GM18526 (cell line): ENCODE data around the gene FREY1.

Source experiments
- POLR2A ChIP-seq: IDR thresholded peaks from 3 replicates; pipeline ENCODE4 v1.6.1; 2011; ENCODE audit not compliant: insufficient read length; ENCODE audit errors: extremely low read depth

Gene FREY1

DNA sequence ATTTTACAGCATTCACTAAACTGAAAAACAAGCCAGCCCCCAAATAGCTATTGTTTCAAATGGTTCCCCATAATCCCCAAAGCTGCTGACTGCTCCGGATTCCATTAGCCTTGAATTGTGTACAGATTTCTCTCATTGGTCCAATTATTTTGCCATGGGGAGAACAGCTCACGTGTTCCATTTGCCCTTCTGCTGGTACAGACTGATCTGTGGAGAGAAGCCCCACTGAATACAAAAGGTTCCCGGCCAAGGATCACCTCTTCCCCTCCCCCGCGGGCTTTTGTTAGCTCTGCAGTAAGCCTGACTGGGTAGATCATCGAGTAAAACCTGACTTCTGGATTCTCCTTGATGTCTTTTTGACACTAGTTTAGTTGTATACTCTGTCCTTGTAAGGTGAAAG lies 30.7 kb downstream of the FREY1 start:
- TF ChIP-seq POLR2A: no peak

DNA sequence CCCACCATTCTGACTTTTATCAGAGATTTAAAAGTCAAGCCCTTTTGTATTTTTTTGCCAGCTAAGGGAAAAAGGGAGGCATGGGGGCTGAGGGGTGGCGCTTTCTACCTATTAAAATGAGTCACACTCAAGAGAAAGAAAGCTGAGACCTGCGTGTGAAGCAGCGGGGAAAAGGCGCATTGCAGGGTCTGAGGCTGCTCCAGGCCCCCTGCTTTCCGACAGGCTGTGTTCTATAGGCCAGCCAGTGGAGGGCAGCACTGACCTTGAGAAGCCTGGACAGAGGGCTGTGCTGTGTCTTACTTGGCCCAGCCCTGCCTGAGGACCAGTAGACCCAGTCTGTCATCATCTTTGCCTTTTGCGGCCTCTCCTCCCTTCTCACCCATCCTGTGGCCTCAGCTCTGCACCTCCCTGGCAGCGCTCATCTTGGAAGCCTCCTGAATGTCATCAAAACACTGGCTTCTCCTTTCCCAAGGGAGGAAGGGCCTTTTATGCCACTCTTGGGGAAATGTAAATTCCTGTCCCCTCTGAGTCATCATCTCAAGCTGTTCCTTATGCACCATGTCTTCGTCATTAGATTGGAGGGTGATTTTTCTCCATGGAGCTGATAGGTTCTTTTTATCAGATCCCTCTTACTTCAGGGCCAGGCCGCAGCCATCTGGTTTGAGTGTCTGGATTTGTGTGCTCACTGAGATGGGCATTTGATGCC lies 34.3 kb downstream of the FREY1 start:
- no peak for TF ChIP-seq POLR2A

DNA sequence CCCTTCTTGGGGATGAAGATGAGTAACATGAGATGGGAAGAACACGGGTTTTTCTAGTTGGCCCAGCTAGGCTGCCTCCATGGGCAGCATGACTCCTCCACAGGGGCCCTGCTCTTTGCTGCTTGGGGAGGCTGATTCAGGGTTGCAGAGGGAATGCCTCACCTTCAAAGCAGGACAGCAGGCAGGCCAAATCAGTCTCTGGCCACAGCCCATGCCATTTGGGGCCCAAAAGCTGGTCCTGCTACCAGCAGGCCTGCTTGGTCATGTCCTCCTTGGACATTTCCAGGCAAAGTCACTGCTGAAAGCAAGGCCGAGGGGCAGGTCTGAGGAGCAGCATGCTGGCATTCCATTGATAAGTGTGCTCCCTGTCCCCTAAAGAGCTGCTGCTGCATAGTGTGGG lies 35.4 kb downstream of the FREY1 start:
- TF ChIP-seq POLR2A: no peak

DNA sequence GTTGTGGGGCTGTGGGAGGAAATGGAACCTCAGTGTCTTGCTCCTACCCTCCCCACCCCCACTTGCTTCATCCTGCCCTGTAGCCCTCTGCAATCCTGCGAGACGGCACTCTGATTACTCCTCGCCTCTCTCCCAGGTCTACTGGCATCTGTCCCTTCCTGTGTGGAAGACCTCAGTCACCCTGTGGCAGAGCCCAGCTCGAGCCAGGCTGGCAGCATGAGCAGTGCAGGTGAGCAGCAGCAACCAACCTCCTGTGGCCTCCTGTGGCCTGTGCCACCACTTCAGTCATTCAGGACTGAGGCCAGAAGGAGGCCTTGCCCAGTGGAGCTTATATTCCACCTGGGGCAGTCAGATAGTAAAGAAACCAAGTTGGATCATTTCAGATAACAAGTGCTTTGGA lies 36.4 kb downstream of the FREY1 start:
- TF ChIP-seq POLR2A: no peak

DNA sequence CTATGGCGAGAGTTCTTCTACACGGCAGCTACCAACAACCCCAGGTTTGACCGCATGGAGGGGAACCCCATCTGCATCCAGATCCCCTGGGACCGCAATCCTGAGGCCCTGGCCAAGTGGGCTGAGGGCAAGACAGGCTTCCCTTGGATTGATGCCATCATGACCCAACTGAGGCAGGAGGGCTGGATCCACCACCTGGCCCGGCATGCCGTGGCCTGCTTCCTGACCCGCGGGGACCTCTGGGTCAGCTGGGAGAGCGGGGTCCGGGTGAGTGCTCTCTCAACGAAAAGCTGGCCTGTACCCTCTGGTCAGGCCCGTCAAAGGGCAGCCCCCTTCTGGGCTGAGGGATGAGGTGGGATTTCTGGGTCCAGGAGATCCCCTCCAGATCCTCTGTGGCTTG lies 37.5 kb downstream of the FREY1 start:
- no peak for TF ChIP-seq POLR2A

DNA sequence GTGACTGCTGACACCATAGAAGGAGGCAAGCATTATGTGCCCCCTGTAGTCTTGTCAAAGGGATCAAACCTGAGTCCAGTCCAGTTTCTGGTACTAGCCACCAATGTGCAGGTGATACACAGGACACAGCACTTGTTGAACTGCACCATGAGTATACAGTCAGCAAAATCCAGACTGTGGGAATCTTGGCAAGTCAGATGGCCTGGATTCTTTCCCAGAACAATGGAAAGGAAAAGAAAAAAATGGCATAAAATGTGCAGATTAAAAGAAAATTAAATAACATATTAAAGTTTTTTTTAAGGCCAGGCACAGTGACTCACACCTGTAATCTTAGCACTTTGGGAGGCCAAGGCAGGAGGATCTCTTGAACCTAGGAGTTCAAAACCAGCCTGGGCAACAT lies 43.0 kb downstream of the FREY1 start:
- no peak for TF ChIP-seq POLR2A

DNA sequence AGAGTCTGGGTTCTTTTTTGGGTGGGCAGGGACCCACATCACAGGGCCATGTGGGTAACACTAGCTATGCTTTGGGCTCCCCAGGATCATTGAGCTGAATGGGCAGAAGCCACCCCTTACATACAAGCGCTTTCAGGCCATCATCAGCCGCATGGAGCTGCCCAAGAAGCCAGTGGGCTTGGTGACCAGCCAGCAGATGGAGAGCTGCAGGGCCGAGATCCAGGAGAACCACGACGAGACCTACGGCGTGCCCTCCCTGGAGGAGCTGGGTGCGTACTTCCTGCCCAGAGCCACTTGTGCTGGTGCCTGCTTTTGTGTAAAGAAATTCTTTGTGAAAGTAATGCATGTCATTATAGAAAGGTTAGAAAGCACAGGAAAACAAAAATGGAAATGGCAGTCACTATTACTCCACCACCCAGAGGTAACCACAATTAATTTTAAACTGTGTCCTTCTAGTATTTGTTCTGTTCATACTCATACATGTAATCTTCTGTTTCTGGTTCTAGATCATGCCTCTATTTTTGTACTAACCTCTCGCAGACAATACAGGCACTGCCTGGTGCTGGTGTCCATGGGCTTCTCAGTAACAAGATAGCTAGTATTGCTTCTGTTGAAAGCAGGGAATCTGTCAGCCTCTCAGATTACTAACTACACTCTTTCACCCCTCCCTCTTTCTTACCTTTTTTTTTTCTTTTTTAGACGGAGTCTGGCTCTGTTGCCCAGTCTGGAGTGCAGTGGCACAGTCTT lies 46.1 kb downstream of the FREY1 start:
- no peak for TF ChIP-seq POLR2A

DNA sequence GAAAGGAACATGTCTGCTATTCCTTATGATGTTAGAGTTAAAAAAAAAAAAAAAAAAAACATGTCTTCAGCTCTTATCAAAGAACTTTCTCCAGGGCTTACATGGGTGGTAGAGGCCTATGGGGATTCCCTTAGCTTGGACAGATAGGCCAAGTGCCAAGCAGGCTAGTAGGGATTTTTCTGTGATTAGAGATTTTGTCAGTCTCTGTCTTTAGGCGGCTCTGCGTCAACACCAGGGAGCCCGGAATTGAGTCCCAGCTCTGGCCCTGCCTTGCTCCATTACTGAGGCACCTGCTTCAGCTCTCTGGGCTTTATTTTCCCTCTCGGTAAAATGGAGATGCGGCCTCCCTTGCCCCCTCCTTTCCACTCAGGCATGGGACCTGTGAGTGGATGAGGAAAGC lies 46.7 kb downstream of the FREY1 start:
- TF ChIP-seq POLR2A: no peak

DNA sequence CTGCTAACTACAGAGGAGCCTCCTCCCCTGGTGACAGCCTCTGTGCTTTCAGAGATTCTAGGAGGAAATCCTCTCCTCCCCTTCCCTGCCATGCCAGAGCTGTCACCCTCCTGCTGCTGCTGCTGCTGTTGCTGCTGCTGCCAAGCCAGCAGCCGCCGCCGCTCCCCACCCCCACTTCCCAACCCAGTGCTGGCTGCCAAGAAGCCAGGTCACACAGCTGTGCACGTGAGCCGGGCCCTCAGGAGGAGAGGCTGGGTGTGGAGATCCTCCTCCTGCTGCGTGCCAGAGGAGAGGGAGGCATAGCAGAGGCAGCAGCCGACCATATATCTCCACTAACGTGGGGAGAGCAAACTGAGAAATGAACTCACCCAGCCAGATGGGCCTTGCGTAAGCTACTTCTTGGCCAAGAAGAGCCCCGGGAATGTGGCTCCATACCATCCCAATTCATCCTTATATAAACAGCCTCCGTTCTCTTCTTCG lies 47.4 kb downstream of the FREY1 start:
- TF ChIP-seq POLR2A: no peak

DNA sequence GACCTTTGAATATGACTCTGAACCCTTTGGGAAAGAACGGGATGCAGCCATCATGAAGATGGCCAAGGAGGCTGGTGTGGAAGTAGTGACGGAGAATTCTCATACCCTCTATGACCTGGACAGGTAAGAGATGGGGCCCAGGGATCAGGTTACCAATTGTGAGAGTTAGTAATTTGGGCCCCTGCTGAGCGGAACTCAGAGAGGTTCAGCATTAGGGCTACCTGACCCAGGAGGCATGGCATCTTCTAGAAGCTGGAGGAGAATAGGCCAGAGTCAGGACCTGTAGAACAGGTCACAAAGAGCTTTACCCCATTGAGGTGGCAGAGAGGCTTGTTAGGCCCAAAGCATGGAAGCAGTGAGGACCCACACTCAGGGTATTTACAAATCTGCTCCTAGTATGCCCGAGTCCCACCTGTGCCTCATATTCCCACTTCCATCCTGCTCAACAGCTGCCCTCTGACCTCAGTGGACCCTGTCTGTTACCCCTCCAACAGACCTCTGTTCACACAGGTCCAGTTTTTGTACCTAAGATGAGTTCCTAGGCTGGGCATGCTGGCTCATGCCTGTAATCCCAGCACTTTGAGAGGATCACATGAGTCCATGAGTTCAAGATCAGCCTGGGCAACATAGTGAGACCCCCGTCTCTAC lies 48.2 kb downstream of the FREY1 start:
- no peak for TF ChIP-seq POLR2A

DNA sequence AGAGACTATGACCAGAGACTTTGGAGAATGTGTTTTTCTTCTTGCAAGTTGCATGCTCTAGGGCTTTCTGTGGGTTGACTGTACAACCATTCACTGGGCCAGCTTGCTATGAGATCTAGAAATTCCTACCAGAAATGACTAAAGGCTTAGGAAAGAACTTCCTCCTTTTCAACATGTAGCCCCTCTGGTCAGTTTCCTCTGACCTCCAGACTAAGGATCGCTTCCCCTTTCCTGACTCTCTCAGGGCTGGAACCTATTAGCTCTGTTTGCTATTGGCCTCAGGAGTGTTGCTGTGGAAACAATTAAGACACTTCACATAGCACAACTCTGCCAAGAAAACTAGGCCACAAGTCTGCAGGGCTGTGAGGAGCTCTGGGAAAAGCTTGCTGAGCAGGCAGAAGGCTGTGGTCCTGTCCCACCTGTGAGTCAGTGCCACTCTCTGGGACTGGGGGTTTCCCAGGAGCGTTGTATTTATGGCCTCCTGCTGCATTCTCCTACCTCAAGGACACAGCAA lies 49.1 kb downstream of the FREY1 start:
- no peak for TF ChIP-seq POLR2A
